ENCODE measurements around the gene B3GAT2. TPM values are rescaled to one million over a fixed set of nuclear protein-coding genes. Genes with fewer than 3 reads are reported as not detected.
A peak's percentile ranks its signal among the peaks of the same experiment; 100 is the strongest.

B3GAT2 gene
- total RNA-seq, 1 donor from 2014 or later = 0.07 TPM

DNA sequence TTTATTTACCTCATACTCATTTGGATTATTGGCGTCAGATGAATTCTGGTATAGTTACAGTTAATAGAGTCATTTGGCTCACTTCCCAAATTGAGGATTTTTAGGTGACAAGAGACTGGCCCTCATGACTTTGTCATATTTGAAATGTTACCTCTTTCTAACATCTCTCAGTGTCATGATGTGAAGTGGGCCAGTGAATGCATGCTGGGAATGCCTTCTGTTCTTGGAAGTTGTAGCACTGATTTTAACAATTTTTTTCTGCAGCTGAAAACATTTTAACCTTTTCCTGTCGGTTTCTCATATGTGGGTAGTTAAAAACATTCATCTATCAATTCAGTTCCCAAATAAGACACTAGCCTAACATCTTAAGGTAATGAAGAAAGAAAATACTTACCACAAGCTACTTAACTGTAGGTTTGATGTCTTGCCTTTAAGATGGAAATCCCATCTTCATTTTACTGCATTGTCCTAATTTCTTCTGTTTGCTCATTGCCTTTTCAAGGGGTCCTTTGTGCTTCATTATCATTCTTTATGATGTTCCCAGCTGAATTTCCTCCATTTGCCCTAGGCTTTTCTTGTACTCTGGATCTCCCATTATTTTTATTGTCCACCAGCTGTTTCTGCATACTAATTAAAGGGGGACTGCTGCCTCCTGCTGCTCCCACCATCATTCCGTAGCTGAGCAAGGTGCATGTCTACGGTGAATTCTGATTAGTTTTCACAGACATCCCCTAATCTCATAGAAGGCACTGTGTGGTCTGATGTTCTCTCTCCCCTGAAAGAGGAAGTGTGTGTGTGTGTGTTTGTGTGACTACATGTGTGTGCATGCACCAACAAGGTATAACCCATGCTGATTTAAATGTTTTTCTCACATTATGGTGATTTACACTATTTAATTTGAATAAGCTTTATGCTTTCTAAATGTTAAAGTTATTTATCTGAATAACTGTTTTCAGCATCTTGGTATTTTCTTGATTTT is 109.5 kb downstream of the B3GAT2 start:
- ATAC-seq (no peak), DNase-seq (no peak)
- intact Hi-C loops (cut with micrococcal nuclease) = no loop called here

GRCh38 chr6:70846207-70846835 is 110.5 kb downstream of the B3GAT2 start:
- peak; percentile 41 for ATAC-seq
- intact Hi-C loops (cut with micrococcal nuclease) = no loop called here

DNA sequence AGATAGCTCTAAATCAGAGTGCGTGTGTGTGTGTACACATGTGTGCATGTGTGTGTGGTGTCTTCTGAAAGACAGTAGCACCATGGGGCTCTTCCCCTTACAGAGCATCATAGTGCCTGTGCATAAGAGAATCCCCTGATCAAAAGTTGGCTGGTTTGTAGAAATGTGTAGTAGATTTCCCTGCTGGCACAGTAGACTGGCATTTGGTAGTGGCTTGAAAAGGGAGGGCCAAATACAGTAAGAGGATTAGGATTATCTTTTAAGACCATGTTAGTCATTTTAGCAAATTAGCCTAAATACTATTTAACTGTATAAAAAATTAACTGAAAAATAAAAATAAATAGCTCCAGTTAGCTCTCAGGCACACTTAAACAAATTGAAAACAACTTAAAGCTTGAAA is 112.6 kb downstream of the B3GAT2 start:
- ATAC-seq (no peak), DNase-seq (no peak)
- intact Hi-C loops (cut with micrococcal nuclease) = no loop called here

More at GRCh38 chr6:70846207-70846835, 110.5 kb downstream of the B3GAT2 start:
- no peak for DNase-seq

- DNase-seq (no peak), ATAC-seq (no peak)
- intact Hi-C loops (cut with micrococcal nuclease) = no loop called here
These were observed 113.4 kb downstream of the B3GAT2 start for GRCh38 chr6:70843328-70843918.

- no peak for ATAC-seq
These were observed 114.3 kb downstream of the B3GAT2 start for GRCh38 chr6:70842541-70842940.

GRCh38 chr6:70841112-70841511 is 115.7 kb downstream of the B3GAT2 start:
- intact Hi-C loops (cut with micrococcal nuclease) = no loop called here
- ATAC-seq (no peak), DNase-seq (no peak)

More at GRCh38 chr6:70842541-70842940, 114.3 kb downstream of the B3GAT2 start:
- DNase-seq = no peak
- intact Hi-C loops (cut with micrococcal nuclease) = no loop called here

DNA sequence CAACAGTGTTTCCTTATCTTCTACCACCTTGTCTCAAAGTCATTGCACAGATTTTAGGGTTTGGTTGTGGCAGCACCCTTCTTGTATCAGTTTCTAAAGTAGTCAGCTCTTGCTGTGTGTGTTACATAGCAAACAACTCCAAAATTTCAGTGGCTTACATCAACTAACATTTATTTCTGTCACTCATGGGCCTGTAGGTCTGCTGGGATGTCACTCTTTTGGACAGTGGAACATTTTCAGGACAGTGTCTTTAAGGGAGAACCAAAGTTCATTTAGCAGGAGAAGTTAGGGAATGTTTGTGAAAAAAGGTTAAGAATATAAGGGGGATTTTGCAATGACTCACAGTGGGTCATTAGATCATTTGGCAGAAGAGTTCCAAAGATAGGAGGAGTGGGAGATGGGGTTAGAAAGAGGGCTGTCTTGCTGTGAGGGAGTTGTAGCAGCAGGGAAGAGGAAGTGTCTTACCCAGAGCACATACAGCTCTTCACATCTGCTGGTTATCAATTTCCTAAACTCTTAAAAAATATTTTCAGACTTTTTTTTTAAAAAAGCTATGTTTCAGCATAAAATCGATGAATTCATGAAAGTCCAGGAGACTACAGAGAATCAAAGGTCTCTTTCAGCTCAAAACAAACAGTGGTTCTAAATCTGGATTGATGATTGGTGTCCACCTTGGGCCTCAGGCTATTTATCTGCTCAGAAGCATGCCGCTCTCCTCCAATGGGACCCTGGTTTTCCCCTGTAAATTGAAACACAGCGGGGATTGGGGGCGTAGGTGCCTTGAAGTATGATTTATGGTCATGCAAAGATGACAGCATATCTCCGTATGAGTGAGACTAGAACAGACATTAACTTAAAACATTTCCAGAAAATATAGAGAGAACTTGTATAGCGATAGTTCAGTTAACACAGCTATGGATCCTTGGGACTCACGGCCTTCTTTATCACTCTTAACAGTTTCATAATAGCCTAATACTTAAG is 117.3 kb downstream of the B3GAT2 start:
- intact Hi-C loops (cut with micrococcal nuclease) = no loop called here
- no peak for DNase-seq
- no peak for ATAC-seq

DNA sequence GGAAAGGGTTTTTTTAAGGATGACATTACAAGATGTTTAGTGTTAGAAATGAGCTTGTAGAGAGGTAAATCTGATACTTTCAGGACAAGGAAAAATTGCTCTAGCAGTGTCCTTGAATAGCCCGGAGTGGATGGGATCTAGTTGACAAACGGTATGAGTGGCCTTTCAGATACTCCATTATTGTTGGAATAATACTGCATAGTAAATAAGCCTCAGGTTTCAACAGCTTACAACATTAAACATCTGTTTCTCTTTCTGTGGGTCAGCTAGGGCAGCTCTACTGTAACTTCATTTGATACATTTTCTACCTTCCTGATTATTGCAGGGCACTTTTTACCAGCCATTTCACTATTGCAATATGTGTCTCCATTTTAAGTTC is 118.0 kb downstream of the B3GAT2 start:
- DNase-seq = no peak
- ATAC-seq = no peak
- intact Hi-C loops (cut with micrococcal nuclease) = no loop called here

DNA sequence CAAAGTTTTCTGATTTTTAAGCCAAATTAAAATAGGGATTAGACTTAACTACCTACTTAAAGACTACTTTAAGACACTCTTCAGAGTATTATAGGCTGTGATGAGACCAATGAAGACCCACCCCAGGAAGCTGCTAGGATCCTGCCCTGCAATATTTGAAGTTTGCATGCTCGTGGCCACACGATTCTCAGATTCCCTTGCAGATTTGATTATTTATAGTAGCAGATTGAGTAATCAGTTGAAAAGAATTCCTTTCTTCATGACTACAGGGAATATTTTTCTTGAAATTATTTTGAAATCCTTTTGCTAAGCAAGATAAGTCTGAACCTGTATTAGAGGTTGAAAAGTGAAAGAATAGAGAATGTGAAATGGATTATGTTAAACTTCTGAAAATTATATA is 122.3 kb downstream of the B3GAT2 start:
- no peak for ATAC-seq
- DNase-seq = no peak
- intact Hi-C loops (cut with micrococcal nuclease) = no loop called here

GRCh38 chr6:70831427-70831826 is 125.4 kb downstream of the B3GAT2 start:
- intact Hi-C loops (cut with micrococcal nuclease) = no loop called here
- no peak for ATAC-seq
- no peak for DNase-seq

DNA sequence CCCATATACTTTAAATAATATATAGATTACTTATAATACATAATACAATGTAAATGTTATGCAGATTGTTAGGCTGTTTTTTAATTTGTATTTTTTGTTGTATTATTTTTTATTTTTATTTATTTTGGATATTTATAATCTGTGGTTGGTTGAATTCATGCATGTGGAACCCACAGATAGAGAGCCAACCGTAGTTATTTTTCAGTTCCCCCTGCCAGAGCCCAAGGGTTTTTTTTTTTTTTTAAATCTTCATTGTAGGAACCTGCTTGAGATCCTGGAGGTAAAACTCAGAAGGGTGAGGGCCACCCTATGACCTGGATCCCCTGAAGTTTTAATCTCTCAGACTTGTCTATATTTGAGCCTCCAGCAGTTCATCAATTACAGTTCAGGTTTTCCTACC is 133.2 kb downstream of the B3GAT2 start:
- ATAC-seq (no peak), DNase-seq (no peak)
- intact Hi-C loops (cut with micrococcal nuclease) = no loop called here

DNA sequence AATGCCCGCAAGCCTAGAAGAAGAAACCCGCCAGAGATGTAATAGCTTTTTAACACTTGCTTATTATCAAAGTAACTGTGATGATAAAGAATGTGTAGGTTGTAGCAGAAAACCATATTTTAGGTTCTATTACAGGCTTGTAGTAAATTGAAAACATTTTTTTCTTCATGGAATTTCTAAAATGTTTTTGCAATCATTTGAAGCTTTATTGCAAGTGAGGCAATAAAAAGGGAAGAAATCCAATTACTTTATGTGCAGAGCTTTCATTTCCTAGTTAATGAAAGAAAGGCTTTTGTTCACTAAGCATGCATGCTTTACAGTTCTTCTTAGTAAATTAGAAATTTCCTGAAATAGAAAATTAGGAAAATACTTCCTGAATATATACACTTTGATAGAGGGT is 135.1 kb downstream of the B3GAT2 start:
- intact Hi-C loops (cut with micrococcal nuclease) = no loop called here
- no peak for ATAC-seq
- DNase-seq = no peak

DNA sequence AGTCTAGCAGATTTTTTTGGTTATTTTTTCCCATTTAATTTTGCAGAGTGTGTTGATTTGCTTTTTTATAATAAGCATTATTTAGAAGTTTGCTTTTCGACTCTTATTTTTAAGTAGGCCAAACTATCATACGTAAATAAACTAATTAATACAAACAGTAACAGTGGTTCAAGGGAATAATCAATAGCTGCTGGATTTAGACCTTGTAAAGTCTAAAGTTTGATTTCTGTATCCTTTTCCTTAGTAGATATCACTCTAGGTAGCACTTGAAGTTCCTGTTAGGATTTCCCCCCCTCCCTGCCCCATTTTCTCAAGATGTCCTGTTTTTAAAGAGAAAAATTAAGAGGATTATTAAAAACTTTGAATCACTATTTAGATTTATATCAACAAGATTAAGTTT is 136.1 kb downstream of the B3GAT2 start:
- intact Hi-C loops (cut with micrococcal nuclease) = no loop called here
- ATAC-seq = no peak

GRCh38 chr6:70819646-70820045 is 137.2 kb downstream of the B3GAT2 start:
- DNase-seq (no peak), ATAC-seq (no peak)
- intact Hi-C loops (cut with micrococcal nuclease) = no loop called here

More for the DNA sequence above, 136.1 kb downstream of the B3GAT2 start:
- no peak for DNase-seq

GRCh38 chr6:70813885-70814284 is 143.0 kb downstream of the B3GAT2 start:
- intact Hi-C loops (cut with micrococcal nuclease) = no loop called here
- peak; percentile 82 for ATAC-seq
- no peak for DNase-seq

GRCh38 chr6:70811788-70812187 is 145.1 kb downstream of the B3GAT2 start:
- DNase-seq (no peak), ATAC-seq (no peak)
- intact Hi-C loops (cut with micrococcal nuclease) = no loop called here
